Activated naive CD4-positive, alpha-beta T cell treated with anti-CD3 and anti-CD28 coated beads for 36 hours (primary cell): ENCODE data around the gene TRIM26. TPM values are rescaled to one million over a fixed set of nuclear protein-coding genes. Genes with fewer than 3 reads are reported as not detected.
"Not testable (repeated sequence)": the region's sequence is repeated elsewhere in the genome, so short reads cannot be mapped to it uniquely, and the experiment has no call there.

Experiments used
- CTCF ChIA-PET: fragments of 350-600 bp; sonication (Branson Sonifier 250); formaldehyde crosslinking; loops from one replicate; lab custom pipeline; 2021; ENCODE audit warnings: antibody characterized with exemption; lab: Charles Lee
- DNase-seq: peaks from one replicate; pipeline ENCODE4 v3.0.0-alpha.2; 2020
- H3K27ac Mint-ChIP-seq: one replicate; pipeline ENCODE4 v1.8.0; 2021; ENCODE audit warnings: mild to moderate bottlenecking, mixed read lengths
- H3K27me3 Mint-ChIP-seq: one replicate; pipeline ENCODE4 v1.8.0; 2021; ENCODE audit warnings: low read depth, mixed read lengths
- H3K36me3 Mint-ChIP-seq: one replicate; pipeline ENCODE4 v1.8.0; 2021; ENCODE audit warnings: low read depth, mixed read lengths
- H3K4me1 Mint-ChIP-seq: one replicate; pipeline ENCODE4 v1.8.0; 2021; ENCODE audit warnings: low read depth, mixed read lengths
- H3K4me3 Mint-ChIP-seq: one replicate; pipeline ENCODE4 v1.8.0; 2021; ENCODE audit warnings: mild to moderate bottlenecking, moderate library complexity, mixed read lengths
- H3K9me3 Mint-ChIP-seq: one replicate; pipeline ENCODE4 v1.8.0; 2021; ENCODE audit warnings: mixed read lengths
- intact Hi-C: fragments of 100-400 bp; cut with micrococcal nuclease; formaldehyde crosslinking; loops from one replicate; pipeline ENCODE4 v1.15.1; 2023
- total RNA-seq, 2 experiments: library from RNA; stranded (reverse); gene quantifications; one replicate each; pipeline ENCODE4 v1.2.3, GENCODE V29; 2021

The TRIM26 gene
- total RNA-seq, 2 experiments from 2014 or later, result 36.8 to 38.7 TPM

DNA sequence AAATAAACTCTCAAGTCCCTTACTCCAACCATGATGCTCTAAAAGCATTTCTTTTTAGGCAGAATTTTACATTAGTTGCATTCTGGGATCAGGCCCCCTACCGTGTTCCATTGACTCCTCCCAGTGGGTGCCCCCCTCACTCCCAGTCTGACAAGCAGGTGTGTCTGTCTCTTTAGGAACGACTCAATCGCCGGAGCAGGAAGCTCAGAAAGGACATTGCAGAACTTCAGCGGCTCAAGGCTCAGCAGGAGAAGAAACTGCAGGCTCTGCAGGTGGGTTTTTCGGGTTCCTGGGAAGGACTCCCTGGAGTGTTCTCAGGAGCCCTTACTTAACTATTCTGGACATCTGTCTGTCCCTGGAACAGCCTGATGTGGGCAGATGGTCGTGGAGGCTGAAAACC lies 67.4 kb downstream of the TRIM26 start:
- CTCF ChIA-PET, result no interaction called here
- H3K27ac Mint-ChIP-seq, result no peak overlapping the region
- H3K27me3 Mint-ChIP-seq, result peaks cover 29% of the 10 kb centered on the region
- no peak overlapping the region for H3K4me3 Mint-ChIP-seq
- DNase-seq, result no peak
- intact Hi-C loops, result no loop called here
- H3K36me3 Mint-ChIP-seq, result no peaks in the 10 kb centered on the region
- no peaks in the 10 kb centered on the region for H3K4me1 Mint-ChIP-seq
- H3K9me3 Mint-ChIP-seq, result no peaks in the 10 kb centered on the region

DNA sequence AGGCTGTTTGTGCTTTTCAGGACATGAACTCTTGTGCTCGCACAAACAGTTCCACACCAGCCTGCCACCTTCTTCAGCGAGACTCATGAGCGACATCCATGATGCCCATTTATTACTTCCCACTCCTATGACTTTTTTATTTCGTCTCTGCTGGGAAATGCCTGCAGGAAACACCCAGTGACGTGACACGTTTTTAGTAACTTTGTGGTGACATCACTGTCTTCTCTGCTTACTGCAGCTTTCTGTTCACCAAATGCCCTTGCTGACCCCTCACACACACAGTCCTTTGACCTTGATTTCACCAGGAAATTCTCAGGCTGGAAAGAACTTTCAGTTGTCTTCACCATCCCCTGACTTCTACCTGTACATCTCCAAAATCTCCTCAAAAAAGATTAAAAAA lies 68.4 kb downstream of the TRIM26 start:
- DNase-seq, result no peak
- Mint-ChIP-seq H3K27ac (no peak overlapping the region), H3K36me3 (no peaks in the 10 kb centered on the region), H3K9me3 (no peaks in the 10 kb centered on the region), H3K4me3 (no peak overlapping the region), H3K4me1 (no peaks in the 10 kb centered on the region), H3K27me3 (peaks cover 36% of the 10 kb centered on the region)
- CTCF ChIA-PET, result interaction anchor here (2.9 kb wide), 1 partner anchor 14 kb away, joined by 8 read pairs; no protein-coding TSS in a partner anchor
- intact Hi-C loops, result no loop called here

- Mint-ChIP-seq H3K4me1 (no peaks in the 10 kb centered on the region), H3K27me3 (peaks cover 41% of the 10 kb centered on the region), H3K36me3 (no peaks in the 10 kb centered on the region), H3K4me3 (no peak overlapping the region), H3K27ac (no peak overlapping the region), H3K9me3 (no peaks in the 10 kb centered on the region)
- CTCF ChIA-PET, result interaction anchor here (0.6 to 2.9 kb wide), 3 partner anchors 11 to 813 kb away, joined by 3 to 8 read pairs (median 3); no protein-coding TSS in a partner anchor
- DNase-seq, result no peak
- intact Hi-C loops, result no loop called here
These were observed 69.4 kb downstream of the TRIM26 start for GRCh38 chr6:30143780-30144179.

DNA sequence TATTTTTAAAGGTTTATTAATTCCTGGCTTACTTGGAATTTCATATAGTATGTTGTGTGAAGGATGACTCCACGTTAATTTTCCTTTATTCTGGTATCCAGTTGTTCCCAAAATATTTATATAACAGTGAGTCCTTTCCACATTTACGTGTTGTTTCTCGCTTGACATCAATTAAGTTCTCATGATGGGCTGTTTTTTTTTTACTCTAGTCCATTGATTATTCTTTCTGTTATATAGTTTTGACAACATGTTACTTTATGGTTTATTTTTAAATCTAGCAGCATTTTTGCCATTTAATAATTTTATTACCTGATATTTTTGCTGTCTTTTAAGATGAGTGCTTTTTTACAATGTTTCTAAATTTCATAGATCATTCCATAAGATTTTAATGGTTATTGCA lies 70.5 kb downstream of the TRIM26 start:
- Mint-ChIP-seq H3K36me3 (no peaks in the 10 kb centered on the region), H3K4me1 (no peaks in the 10 kb centered on the region), H3K27ac (no peak overlapping the region), H3K4me3 (no peak overlapping the region), H3K9me3 (no peaks in the 10 kb centered on the region), H3K27me3 (peaks cover 33% of the 10 kb centered on the region)
- intact Hi-C loops, result no loop called here
- CTCF ChIA-PET, result interaction anchor here (2.9 kb wide), 1 partner anchor 12 kb away, joined by 8 read pairs; no protein-coding TSS in a partner anchor
- DNase-seq, result no peak

DNA sequence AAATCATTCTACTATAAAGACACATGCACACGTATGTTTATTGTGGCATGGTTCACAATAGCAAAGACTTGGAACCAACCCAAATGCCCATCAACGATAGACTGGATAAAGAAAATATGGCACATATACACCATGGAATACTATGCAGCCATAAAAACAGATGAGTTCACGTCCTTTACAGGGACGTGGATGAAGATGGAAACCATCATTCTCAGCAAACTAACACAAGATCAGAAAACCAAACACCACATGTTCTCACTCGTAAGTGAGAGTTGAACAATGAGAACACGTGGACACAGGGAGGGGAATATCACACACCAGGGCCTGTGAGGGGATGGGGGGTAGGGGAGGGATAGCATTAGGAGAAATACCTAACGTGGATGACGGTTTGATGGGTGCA lies 73.0 kb downstream of the TRIM26 start:
- H3K27me3 Mint-ChIP-seq, result peaks cover 37% of the 10 kb centered on the region
- H3K4me3 Mint-ChIP-seq, CTCF ChIA-PET, H3K4me1 Mint-ChIP-seq, H3K27ac Mint-ChIP-seq, intact Hi-C loops, DNase-seq, H3K9me3 Mint-ChIP-seq, H3K36me3 Mint-ChIP-seq: not testable (repeated sequence)

GRCh38 chr6:30136570-30137286 lies 76.5 kb downstream of the TRIM26 start:
- Mint-ChIP-seq H3K27me3 (peaks cover 31% of the 10 kb centered on the region), H3K4me1 (peaks cover 3% of the 10 kb centered on the region), H3K36me3 (no peaks in the 10 kb centered on the region), H3K4me3 (no peak overlapping the region), H3K9me3 (no peaks in the 10 kb centered on the region), H3K27ac (no peak overlapping the region)
- CTCF ChIA-PET, result interaction anchor here (1.2 to 1.8 kb wide), 2 partner anchors 33 kb away, joined by 3 to 8 read pairs; no protein-coding TSS in a partner anchor
- intact Hi-C loops, result no loop called here
- no peak for DNase-seq

DNA sequence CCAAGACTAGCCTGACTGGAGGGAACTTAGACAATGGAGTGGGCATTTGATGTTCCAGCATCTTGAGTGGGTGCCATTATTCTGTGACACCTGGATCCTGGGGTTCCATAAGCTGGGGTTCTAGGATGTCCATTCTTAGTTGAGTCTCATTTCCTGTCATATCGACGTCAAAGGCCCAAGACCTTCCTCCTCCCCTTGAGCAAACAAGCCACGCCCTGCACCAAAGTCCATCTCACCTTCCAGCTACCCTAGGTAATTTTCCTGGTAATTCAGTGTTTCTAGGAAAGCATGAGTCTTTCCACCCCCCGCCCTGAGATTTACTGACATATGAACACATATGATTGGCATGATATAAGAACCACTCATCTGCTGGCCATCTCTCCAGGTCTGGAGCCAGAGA lies 77.4 kb downstream of the TRIM26 start, which contains the start of gene TRIM40:
TRIM40 (plus strand) TSS at position 384 of the 400 bp plus-strand sequence. CDS start 897 bp downstream, outside the sequence.
- CTCF ChIA-PET, result interaction anchor here (1.2 to 1.8 kb wide), 2 partner anchors 32 to 34 kb away, joined by 3 to 8 read pairs; no protein-coding TSS in a partner anchor
- Mint-ChIP-seq H3K9me3 (no peaks in the 10 kb centered on the region), H3K27me3 (peaks cover 33% of the 10 kb centered on the region), H3K4me3 (no peak within 1 kb of the TSS), H3K27ac (no peak within 1 kb of the TSS), H3K4me1 (peaks cover 7% of the 10 kb centered on the region), H3K36me3 (no peaks in the 10 kb centered on the region)
- no peak for DNase-seq
- intact Hi-C loops, result no loop called here

DNA sequence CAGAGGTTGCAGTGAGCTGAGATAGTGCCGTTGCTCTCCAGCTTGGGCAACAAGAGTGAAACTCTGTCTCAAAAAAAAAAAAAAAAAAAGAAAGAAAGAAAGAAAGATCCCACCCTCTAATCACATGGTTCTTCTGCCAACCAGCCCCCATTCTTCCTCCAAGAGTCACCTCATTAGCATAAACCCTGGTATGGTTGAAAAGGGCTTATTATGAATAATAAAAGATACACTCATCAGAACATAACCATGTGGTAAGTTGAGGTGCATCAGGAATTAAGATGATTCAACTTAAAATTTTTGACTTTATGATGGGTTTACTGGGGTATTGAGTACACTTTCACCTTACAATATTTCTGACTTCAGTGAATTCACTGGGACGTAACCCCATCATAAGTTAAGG lies 78.1 kb downstream of the TRIM26 start:
- Mint-ChIP-seq H3K36me3 (no peaks in the 10 kb centered on the region), H3K9me3 (no peaks in the 10 kb centered on the region), H3K27me3 (peaks cover 36% of the 10 kb centered on the region), H3K4me1 (peaks cover 9% of the 10 kb centered on the region), H3K4me3 (no peak overlapping the region), H3K27ac (no peak overlapping the region)
- intact Hi-C loops, result no loop called here
- CTCF ChIA-PET, result interaction anchor here (1.8 to 6.5 kb wide), 2 partner anchors 30 to 32 kb away, joined by 8 to 227 read pairs; no protein-coding TSS in a partner anchor
- no peak for DNase-seq

Other genes starting within 250 kb of the TRIM26 start
- gene POLR1H, start 152.1 kb downstream of the TRIM26 start, total RNA-seq, result 10 to 100 TPM; 74.6 to 77.8 TPM
- gene PPP1R11, start 146.2 kb downstream of the TRIM26 start, total RNA-seq, result 10 to 100 TPM; 42.8 to 46.6 TPM
- not detected for gene RNF39, start 137.6 kb downstream of the TRIM26 start, total RNA-seq
- under 1 TPM in 1 of 2 experiments, not detected in 1; 0.17 TPM for gene TRIM31, start 100.3 kb downstream of the TRIM26 start, total RNA-seq
- not detected for gene TRIM40, start 77.3 kb downstream of the TRIM26 start, total RNA-seq
- under 1 TPM; 0.19 to 0.25 TPM for gene TRIM10, start 52.2 kb downstream of the TRIM26 start, total RNA-seq
- gene TRIM15, start 49.9 kb downstream of the TRIM26 start, total RNA-seq, result 1 to 10 TPM in 1 of 2 experiments, under 1 TPM in 1; 0.79 to 2.2 TPM
- 10 to 100 TPM; 14.2 to 14.5 TPM for gene TRIM39, start 113.5 kb upstream of the TRIM26 start, total RNA-seq
- 10 to 100 TPM; 44.8 to 45.0 TPM for gene RPP21, start 131.8 kb upstream of the TRIM26 start, total RNA-seq